Fibroblast of lung (primary cell): Measurements from ENCODE around the gene SMCHD1.

Experiments
- CTCF ChIP-seq, 2 donors: IDR thresholded peaks in 1 of 2; conservative IDR thresholded peaks in 1 of 2; 1 replicate in 1 of 2; 2 replicates in 1 of 2; pipeline ENCODE4 v1.5.1; 2011 to 2012; ENCODE audit warnings: low read length in 2 of 2, control low read depth in 1 of 2, inconsistent platforms in 1 of 2, low read depth in 1 of 2, mild to moderate bottlenecking in 1 of 2
- EZH2 ChIP-seq: IDR thresholded peaks from 2 replicates; pipeline ENCODE4 v1.5.1; 2012; ENCODE audit warnings: low read length, control low read depth, mild to moderate bottlenecking; ENCODE audit errors: missing control alignments

DNA sequence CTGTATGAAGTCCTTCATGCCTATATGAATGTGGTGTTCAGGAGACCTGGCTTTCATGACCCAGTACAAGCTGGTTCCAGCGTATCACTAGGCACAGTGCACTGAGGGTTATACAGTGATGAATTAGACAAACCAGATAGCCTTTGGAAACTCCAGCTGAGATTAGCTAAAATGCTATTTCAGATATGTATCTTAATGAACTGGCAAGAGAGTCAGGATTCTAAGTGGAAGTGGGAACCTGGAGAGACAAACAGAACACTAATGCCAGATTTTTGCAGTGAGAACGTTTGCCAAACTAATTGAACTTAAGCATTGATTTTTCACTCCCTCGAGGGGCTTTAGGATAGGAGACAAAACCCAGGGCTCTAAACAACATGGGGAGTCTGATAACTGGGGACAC, 125.2 kb downstream of the SMCHD1 start:
- TF ChIP-seq CTCF (conservative IDR thresholded peaks at IDR 0.05 in 1 of 2, IDR thresholded peaks at IDR 0.05 in 1 of 2; ENCODE audit: low read depth in 1 of 2, low read length in 2 of 2): no peak
- TF ChIP-seq EZH2: no peak
